Measurements from ENCODE around the gene PCOLCE2.

The PCOLCE2 gene

DNA sequence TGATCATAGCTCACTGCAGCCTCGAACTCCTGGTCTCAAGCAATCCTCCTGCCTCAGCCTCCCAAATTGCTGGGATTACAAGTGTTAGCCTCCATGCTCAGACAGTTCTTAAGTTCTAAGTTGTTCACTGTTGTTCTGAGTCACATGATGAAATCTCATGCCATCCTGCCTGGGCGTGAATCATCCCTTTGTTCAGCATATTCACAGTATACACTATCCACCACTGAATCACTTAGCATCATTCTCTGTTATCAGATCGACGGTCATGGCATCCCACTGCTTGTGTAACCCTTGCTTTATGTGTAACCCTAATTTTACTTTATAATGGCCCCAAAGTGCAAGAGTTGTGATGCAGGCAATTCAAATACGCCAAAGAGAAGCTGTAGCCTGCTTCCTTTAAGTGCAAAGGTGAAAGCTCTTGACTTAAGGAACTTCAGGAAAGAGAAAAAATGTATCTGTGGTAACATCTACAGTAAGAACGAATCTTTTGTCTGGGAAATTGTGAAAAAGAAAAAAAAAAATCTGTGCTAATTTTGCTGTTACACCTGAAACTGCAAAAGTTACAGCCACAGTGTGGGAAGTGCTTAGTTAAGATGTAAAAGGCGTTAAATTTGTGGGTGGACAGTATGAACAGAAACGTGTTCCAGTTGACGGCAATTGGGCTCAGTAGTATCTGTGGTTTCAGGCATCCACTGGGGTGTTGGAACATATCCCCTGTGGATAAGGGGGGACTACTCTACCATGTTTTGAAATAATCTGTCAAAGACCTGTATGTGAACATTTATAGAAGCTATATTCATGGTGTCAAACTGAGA is 80.6 kb downstream of the PCOLCE2 start:
- no peak overlapping the region for H3K27ac ChIP-seq (ENCODE audit: low read depth, low read length)
- no peaks in the 10 kb centered on the region for H3F3A ChIP-seq (ENCODE audit: control insufficient read depth, insufficient read depth)
- no peak overlapping the region for H3K4me2 ChIP-seq (ENCODE audit: low read length)

GRCh38 chr3:142802891-142803290 is 86.0 kb downstream of the PCOLCE2 start:
- Histone ChIP-seq H3K36me3 (ENCODE audit: control insufficient read depth, low read length) (no peaks in the 10 kb centered on the region), H3K27me3 (ENCODE audit: control insufficient read depth, low read length) (no peaks in the 10 kb centered on the region), H4K20me1 (ENCODE audit: control insufficient read depth, insufficient read depth, low read depth, low read length) (no peaks in the 10 kb centered on the region), H3K4me2 (ENCODE audit: low read length) (no peak overlapping the region), H3K4me3 (ENCODE audit: low read length) (no peak overlapping the region), H3F3A (ENCODE audit: control insufficient read depth, insufficient read depth) (no peaks in the 10 kb centered on the region), H3K27ac (ENCODE audit: low read depth, low read length) (no peak overlapping the region), H3K4me1 (ENCODE audit: control insufficient read depth, low read length) (no peaks in the 10 kb centered on the region), H3K9me3 (ENCODE audit: control insufficient read depth, insufficient read depth, low read length) (no peaks in the 10 kb centered on the region), H3K79me2 (ENCODE audit: control insufficient read depth, low read length) (no peaks in the 10 kb centered on the region), H3K9me2 (replicated peaks; ENCODE audit: control insufficient read depth, low read length) (no peaks in the 10 kb centered on the region)
- TF ChIP-seq CTCF (IDR thresholded peaks at IDR 0.05; ENCODE audit: low read depth, low read length, poor library complexity, severe bottlenecking) (no peak), EZH2phosphoT487 (IDR thresholded peaks at IDR 0.05; ENCODE audit: borderline replicate concordance, low read length) (no peak)

More for the DNA sequence above, 80.6 kb downstream of the PCOLCE2 start:
- Histone ChIP-seq H3K4me3 (ENCODE audit: low read length) (no peak overlapping the region), H3K4me1 (ENCODE audit: control insufficient read depth, low read length) (no peaks in the 10 kb centered on the region), H3K27me3 (ENCODE audit: control insufficient read depth, low read length) (no peaks in the 10 kb centered on the region), H4K20me1 (ENCODE audit: control insufficient read depth, insufficient read depth, low read depth, low read length) (no peaks in the 10 kb centered on the region), H3K36me3 (ENCODE audit: control insufficient read depth, low read length) (no peaks in the 10 kb centered on the region), H3K79me2 (ENCODE audit: control insufficient read depth, low read length) (no peaks in the 10 kb centered on the region), H3K9me2 (replicated peaks; ENCODE audit: control insufficient read depth, low read length) (no peaks in the 10 kb centered on the region), H3K9me3 (ENCODE audit: control insufficient read depth, insufficient read depth, low read length) (no peaks in the 10 kb centered on the region)
- TF ChIP-seq CTCF (IDR thresholded peaks at IDR 0.05; ENCODE audit: low read depth, low read length, poor library complexity, severe bottlenecking) = no peak
- TF ChIP-seq EZH2phosphoT487 (IDR thresholded peaks at IDR 0.05; ENCODE audit: borderline replicate concordance, low read length) = no peak

DNA sequence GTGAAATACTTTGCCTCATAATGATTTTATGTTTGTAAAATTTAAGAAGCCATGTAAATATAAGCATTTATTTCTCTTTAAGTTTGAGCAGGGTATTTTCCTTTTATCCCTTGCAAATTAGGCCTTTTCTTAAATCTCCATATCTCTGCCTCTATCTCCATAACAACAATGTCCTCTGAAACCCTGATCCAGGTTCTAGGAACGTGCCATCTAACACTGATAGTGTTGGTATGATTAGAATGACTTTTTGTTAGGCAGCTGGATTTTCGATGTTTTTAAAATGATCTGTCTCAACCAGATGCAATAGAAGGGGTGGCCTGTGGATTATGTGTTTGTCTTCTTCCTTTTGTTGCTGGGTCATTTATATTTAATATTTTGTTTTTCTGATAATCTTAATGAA is 87.1 kb downstream of the PCOLCE2 start:
- Histone ChIP-seq H3F3A (ENCODE audit: control insufficient read depth, insufficient read depth) (no peaks in the 10 kb centered on the region), H4K20me1 (ENCODE audit: control insufficient read depth, insufficient read depth, low read depth, low read length) (no peaks in the 10 kb centered on the region), H3K4me2 (ENCODE audit: low read length) (no peak overlapping the region), H3K9me3 (ENCODE audit: control insufficient read depth, insufficient read depth, low read length) (no peaks in the 10 kb centered on the region), H3K4me1 (ENCODE audit: control insufficient read depth, low read length) (no peaks in the 10 kb centered on the region), H3K79me2 (ENCODE audit: control insufficient read depth, low read length) (no peaks in the 10 kb centered on the region), H3K27me3 (ENCODE audit: control insufficient read depth, low read length) (no peaks in the 10 kb centered on the region), H3K27ac (ENCODE audit: low read depth, low read length) (no peak overlapping the region), H3K9me2 (replicated peaks; ENCODE audit: control insufficient read depth, low read length) (no peaks in the 10 kb centered on the region), H3K36me3 (ENCODE audit: control insufficient read depth, low read length) (no peaks in the 10 kb centered on the region), H3K4me3 (ENCODE audit: low read length) (no peak overlapping the region)
- TF ChIP-seq EZH2phosphoT487 (IDR thresholded peaks at IDR 0.05; ENCODE audit: borderline replicate concordance, low read length) (no peak), CTCF (IDR thresholded peaks at IDR 0.05; ENCODE audit: low read depth, low read length, poor library complexity, severe bottlenecking) (no peak)
